ENCODE measurements around the gene ZSCAN5C.

The ZSCAN5C gene

GRCh38 chr19:56221851-56222250 is 19.8 kb downstream of the ZSCAN5C start:
- TF ChIP-seq POLR2AphosphoS5 (IDR thresholded peaks at IDR 0.05; ENCODE audit: low read depth, low read length) (no peak), REST (IDR thresholded peaks at IDR 0.05; ENCODE audit: insufficient read depth in 1 of 2, low read depth in 2 of 2, low read length in 2 of 2) (no peak), TAF1 (IDR thresholded peaks at IDR 0.05; ENCODE audit: borderline replicate concordance, insufficient read depth, low read length) (no peak), SIN3A (IDR thresholded peaks at IDR 0.05; ENCODE audit: borderline replicate concordance, insufficient read depth, low read length) (no peak), FOXP2 (optimal IDR thresholded peaks at IDR 0.05; ENCODE audit: borderline replicate concordance, extremely low read depth, extremely low read length, insufficient read depth) (no peak)

- no peak for TF ChIP-seq SIN3A (IDR thresholded peaks at IDR 0.05; ENCODE audit: borderline replicate concordance, insufficient read depth, low read length)
Observed at GRCh38 chr19:56222901-56223300, 20.8 kb downstream of the ZSCAN5C start.

GRCh38 chr19:56223481-56223880 is 21.4 kb downstream of the ZSCAN5C start:
- TF ChIP-seq REST (IDR thresholded peaks at IDR 0.05; ENCODE audit: insufficient read depth in 1 of 2, low read depth in 2 of 2, low read length in 2 of 2) = no peak
- TF ChIP-seq SIN3A (IDR thresholded peaks at IDR 0.05; ENCODE audit: borderline replicate concordance, insufficient read depth, low read length) = no peak
- no peak for TF ChIP-seq TAF1 (IDR thresholded peaks at IDR 0.05; ENCODE audit: borderline replicate concordance, insufficient read depth, low read length)
- no peak for TF ChIP-seq POLR2AphosphoS5 (IDR thresholded peaks at IDR 0.05; ENCODE audit: low read depth, low read length)
- no peak for TF ChIP-seq FOXP2 (optimal IDR thresholded peaks at IDR 0.05; ENCODE audit: borderline replicate concordance, extremely low read depth, extremely low read length, insufficient read depth)

GRCh38 chr19:56245121-56245740 is 43.2 kb downstream of the ZSCAN5C start:
- TF ChIP-seq SIN3A (IDR thresholded peaks at IDR 0.05; ENCODE audit: borderline replicate concordance, insufficient read depth, low read length) (no peak), REST (IDR thresholded peaks at IDR 0.05; ENCODE audit: insufficient read depth in 1 of 2, low read depth in 2 of 2, low read length in 2 of 2) (no peak), TAF1 (IDR thresholded peaks at IDR 0.05; ENCODE audit: borderline replicate concordance, insufficient read depth, low read length) (no peak), FOXP2 (optimal IDR thresholded peaks at IDR 0.05; ENCODE audit: borderline replicate concordance, extremely low read depth, extremely low read length, insufficient read depth) (no peak), POLR2AphosphoS5 (IDR thresholded peaks at IDR 0.05; ENCODE audit: low read depth, low read length) (no peak)

GRCh38 chr19:56252699-56253422 is 50.8 kb downstream of the ZSCAN5C start:
- TF ChIP-seq TAF1 (IDR thresholded peaks at IDR 0.05; ENCODE audit: borderline replicate concordance, insufficient read depth, low read length) (no peak), REST (IDR thresholded peaks at IDR 0.05; ENCODE audit: insufficient read depth in 1 of 2, low read depth in 2 of 2, low read length in 2 of 2) (no peak; a peak in 1 of 4 replicates), SIN3A (IDR thresholded peaks at IDR 0.05; ENCODE audit: borderline replicate concordance, insufficient read depth, low read length) (no peak), POLR2AphosphoS5 (IDR thresholded peaks at IDR 0.05; ENCODE audit: low read depth, low read length) (no peak), FOXP2 (optimal IDR thresholded peaks at IDR 0.05; ENCODE audit: borderline replicate concordance, extremely low read depth, extremely low read length, insufficient read depth) (no peak)
